Measurements from ENCODE around the gene SLCO4A1. TPM values are rescaled to one million over a fixed set of nuclear protein-coding genes. Genes with fewer than 3 reads are reported as not detected.
A peak's percentile ranks its signal among the peaks of the same experiment; 100 is the strongest.
"Not testable (repeated sequence)": the region's sequence is repeated elsewhere in the genome, so short reads cannot be mapped to it uniquely, and the experiment has no call there.

SLCO4A1 gene
- total RNA-seq, 1 experiment from 2014 or later: 48.8 TPM

DNA sequence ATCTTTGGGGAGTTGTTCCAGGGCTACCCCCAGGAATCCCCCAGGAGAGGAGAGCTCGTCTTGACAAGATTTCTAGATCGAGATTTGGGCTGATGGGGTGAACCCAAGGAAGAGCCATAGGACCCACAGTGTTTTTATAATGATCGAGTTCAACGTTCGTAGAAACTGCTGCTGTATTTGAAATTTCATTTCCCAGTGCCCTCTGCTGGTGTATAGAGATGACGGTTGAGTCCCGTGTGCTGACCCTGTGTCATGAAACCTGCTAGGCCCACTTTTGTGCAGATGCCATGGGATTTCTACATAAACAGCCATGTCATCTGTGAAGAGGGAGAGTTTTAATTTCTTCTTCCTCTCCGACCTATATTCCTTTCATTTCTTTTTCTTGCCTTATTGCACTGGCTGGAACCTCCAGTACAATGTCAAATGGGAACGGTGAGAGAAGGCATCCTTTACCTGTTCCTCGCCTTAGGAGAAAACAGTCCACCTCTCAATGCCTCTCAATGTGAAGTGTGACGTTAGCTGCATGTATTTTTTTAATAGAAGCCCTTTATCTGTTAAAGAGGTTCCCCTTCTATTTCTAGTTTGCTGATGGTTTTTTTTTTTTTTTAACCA is 37.8 kb downstream of the SLCO4A1 start:
- intact Hi-C loops (cut with micrococcal nuclease; ENCODE audit: unreplicated experiment): no loop called here
- ChIA-PET POLR2A (ENCODE audit: low non-redundant PET) (no interaction called here), CTCF (interaction anchor here (0.6 to 1.4 kb wide), 2 partner anchors 111 to 296 kb away, joined by 4 to 7 read pairs; no protein-coding TSS in a partner anchor)
- Histone ChIP-seq H3K4me3 (ENCODE audit: low read depth, low read length, poor library complexity, severe bottlenecking) (no peak overlapping the region), H3K9me3 (ENCODE audit: low read depth, low read length, poor library complexity, severe bottlenecking) (no peaks in the 10 kb centered on the region), H3K4me1 (ENCODE audit: insufficient read depth, low read length, poor library complexity, severe bottlenecking) (peaks cover 10% of the 10 kb centered on the region), H3K27ac (ENCODE audit: low read depth, low read length, poor library complexity, severe bottlenecking) (no peak overlapping the region), H3K27me3 (replicated peaks; ENCODE audit: insufficient read depth, low read depth, low read length, poor library complexity) (no peaks in the 10 kb centered on the region), H3K36me3 (ENCODE audit: insufficient read depth, low read length, poor library complexity, severe bottlenecking) (no peaks in the 10 kb centered on the region)
- TF ChIP-seq CTCF (conservative IDR thresholded peaks at IDR 0.05; ENCODE audit: low read depth, low read length): no peak
- TF ChIP-seq EZH2 (IDR thresholded peaks at IDR 0.05; ENCODE audit: borderline replicate concordance, low read depth, low read length, poor library complexity, severe bottlenecking): no peak
- no peak for DNase-seq (ENCODE audit: low spot score)
- BruUV-seq (replicated peaks): no TSS peak

DNA sequence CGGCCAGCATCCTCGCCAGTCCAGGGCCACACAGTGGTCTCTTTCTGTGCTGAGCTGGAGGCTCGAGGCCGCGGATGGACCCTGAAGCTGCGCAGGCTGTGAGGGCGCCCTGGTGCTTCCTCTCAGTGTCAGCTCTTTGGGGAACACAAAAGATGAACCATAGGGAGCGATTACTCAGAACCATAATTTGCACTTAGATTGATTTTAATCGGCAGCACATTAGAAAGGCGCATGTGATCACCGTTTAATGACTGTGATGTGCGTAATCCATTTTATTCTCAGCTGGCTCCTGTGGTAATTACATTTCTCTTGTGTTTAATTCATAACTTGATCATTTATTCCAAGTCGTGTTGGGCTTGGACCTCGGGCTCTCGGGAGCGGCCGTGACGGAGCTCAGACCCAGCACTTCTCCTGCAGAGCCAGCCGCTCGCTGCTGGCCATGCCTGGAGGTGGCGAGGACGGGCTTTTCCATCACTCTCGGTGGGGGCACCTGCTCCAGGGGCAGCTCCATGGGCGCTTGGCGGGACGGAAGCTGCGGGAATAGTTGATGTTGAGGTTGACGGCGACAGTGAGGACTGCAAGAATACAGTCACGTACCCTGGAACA is 40.7 kb downstream of the SLCO4A1 start:
- Histone ChIP-seq H3K27ac (ENCODE audit: low read depth, low read length, poor library complexity, severe bottlenecking) (no peak overlapping the region), H3K27me3 (replicated peaks; ENCODE audit: insufficient read depth, low read depth, low read length, poor library complexity) (no peaks in the 10 kb centered on the region), H3K4me1 (ENCODE audit: insufficient read depth, low read length, poor library complexity, severe bottlenecking) (peaks cover 23% of the 10 kb centered on the region), H3K36me3 (ENCODE audit: insufficient read depth, low read length, poor library complexity, severe bottlenecking) (no peaks in the 10 kb centered on the region), H3K9me3 (ENCODE audit: low read depth, low read length, poor library complexity, severe bottlenecking) (no peaks in the 10 kb centered on the region), H3K4me3 (ENCODE audit: low read depth, low read length, poor library complexity, severe bottlenecking) (no peak overlapping the region)
- BruUV-seq (replicated peaks): no TSS peak
- ChIA-PET CTCF (no interaction called here), POLR2A (ENCODE audit: low non-redundant PET) (no interaction called here)
- intact Hi-C loops (cut with micrococcal nuclease; ENCODE audit: unreplicated experiment): no loop called here
- peak; percentile 53 for DNase-seq (ENCODE audit: low spot score)
- TF ChIP-seq EZH2 (IDR thresholded peaks at IDR 0.05; ENCODE audit: borderline replicate concordance, low read depth, low read length, poor library complexity, severe bottlenecking): no peak
- TF ChIP-seq CTCF (conservative IDR thresholded peaks at IDR 0.05; ENCODE audit: low read depth, low read length): no peak

GRCh38 chr20:62683660-62684322 is 41.5 kb downstream of the SLCO4A1 start:
- DNase-seq (ENCODE audit: low spot score); H3K4me3 ChIP-seq (ENCODE audit: low read depth, low read length, poor library complexity, severe bottlenecking); intact Hi-C loops (cut with micrococcal nuclease; ENCODE audit: unreplicated experiment); CTCF ChIA-PET; BruUV-seq (replicated peaks); POLR2A ChIA-PET (ENCODE audit: low non-redundant PET); H3K9me3 ChIP-seq (ENCODE audit: low read depth, low read length, poor library complexity, severe bottlenecking); H3K27me3 ChIP-seq (replicated peaks; ENCODE audit: insufficient read depth, low read depth, low read length, poor library complexity); H3K27ac ChIP-seq (ENCODE audit: low read depth, low read length, poor library complexity, severe bottlenecking); H3K36me3 ChIP-seq (ENCODE audit: insufficient read depth, low read length, poor library complexity, severe bottlenecking): not testable (repeated sequence)
- peaks cover 31% of the 10 kb centered on the region for H3K4me1 ChIP-seq (ENCODE audit: insufficient read depth, low read length, poor library complexity, severe bottlenecking)
